ENCODE results near the gene PRRC2B. TPM values are rescaled to one million over a fixed set of nuclear protein-coding genes. Genes with fewer than 3 reads are reported as not detected.

PRRC2B gene
- total and polyA plus RNA-seq, 2 of the 8 experiments (the other 6 are each of a cell fraction or from before 2014, with no cell fraction given) = 37.3 to 249 TPM

DNA sequence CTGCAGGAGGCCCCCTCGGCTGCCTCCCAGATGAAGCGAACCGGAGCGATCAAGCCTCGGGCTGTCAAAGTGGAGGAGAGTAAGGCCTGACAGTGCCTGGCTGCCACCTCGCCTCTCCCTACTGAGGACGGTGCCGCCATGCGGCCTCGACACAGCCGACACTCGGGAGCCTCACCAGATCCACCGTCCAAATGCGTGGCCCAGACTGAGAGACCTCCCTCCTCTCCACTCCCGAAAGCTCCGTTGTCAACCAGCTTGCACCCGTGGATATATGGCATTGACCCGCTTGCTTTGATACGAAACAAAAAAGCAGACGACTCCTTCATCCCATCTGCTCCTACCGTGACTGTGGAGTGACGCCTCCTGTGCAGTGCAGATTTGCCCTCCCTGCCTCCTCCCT is 101.9 kb downstream of the PRRC2B start:
- no peak overlapping the region for H4K8ac ChIP-seq (ENCODE audit: extremely low read depth, insufficient read depth, low read length)
- no peak overlapping the region for H2BK5ac ChIP-seq (ENCODE audit: low read depth, low read length)
- no peak overlapping the region for H3K9ac ChIP-seq (replicated peaks in 1 of 4; ENCODE audit: extremely low read depth in 1 of 4, low read depth in 3 of 4, low read length in 3 of 4)
- WGBS, 2 experiments (ENCODE audit: extremely low coverage in 1 of 2, insufficient coverage in 1 of 2, insufficient read length in 1 of 2, insufficient replicate concordance in 2 of 2, low coverage in 1 of 2, low lambda C conversion rate in 2 of 2, missing lambda C conversion rate in 1 of 2) = 91% methylated on average over 22 of the region's 22 CpGs; no CpG with 5 or more reads in 1 of the 2 experiments
- no peak overlapping the region for H3K4me2 ChIP-seq (ENCODE audit: insufficient read depth in 1 of 2, low read depth in 2 of 2, low read length in 2 of 2)
- no peaks in the 10 kb centered on the region for H3K9me3 ChIP-seq (ENCODE audit: insufficient read depth in 2 of 2, low read depth in 1 of 2, low read length in 1 of 2)
- FAIRE-seq (no peak), DNase-seq (ENCODE audit: low read depth in 1 of 2, low spot score in 2 of 2) (no peak)
- H3K23ac ChIP-seq (ENCODE audit: insufficient read length) = no peak overlapping the region
- peaks cover 8 to 17% of the 10 kb centered on the region in 2 experiments for H4K20me1 ChIP-seq (replicated peaks in 1 of 2; ENCODE audit: control insufficient read depth in 1 of 2, insufficient read depth in 2 of 2, low read length in 2 of 2)
- ChIA-PET POLR2A (ENCODE audit: partially characterized antibody) (interaction anchor here (1.0 kb wide), 1 partner anchor 29 kb away, joined by 3 read pairs; no protein-coding TSS in a partner anchor), CTCF (ENCODE audit: partially characterized antibody) (interaction anchor here (0.6 to 3.0 kb wide), 7 partner anchors 8 to 165 kb away, joined by 3 to 14 read pairs (median 4); no protein-coding TSS in a partner anchor)
- no peaks in the 10 kb centered on the region for H3K27me3 ChIP-seq (replicated peaks in 1 of 4; ENCODE audit: control insufficient read depth in 3 of 4, extremely low read depth in 1 of 4, insufficient read depth in 3 of 4, low read length in 3 of 4)
- no peak overlapping the region for H2BK15ac ChIP-seq (ENCODE audit: low read length)
- H2AFZ ChIP-seq (ENCODE audit: low read length) = no peak overlapping the region
- no peak overlapping the region for H4K5ac ChIP-seq (ENCODE audit: insufficient read length, low read depth, low read length)
- H3K79me2 ChIP-seq (ENCODE audit: control insufficient read depth in 1 of 2, insufficient read depth in 2 of 2, low read length in 2 of 2) = no peaks in the 10 kb centered on the region; a peak in 1 of 4 replicates
- H3K79me1 ChIP-seq (ENCODE audit: low read depth, low read length) = peaks cover 2% of the 10 kb centered on the region
- no peak overlapping the region for H3K27ac ChIP-seq (ENCODE audit: low read depth, low read length)
- H2BK20ac ChIP-seq (ENCODE audit: low read length) = no peak overlapping the region
- no peaks in the 10 kb centered on the region for H3K23me2 ChIP-seq (ENCODE audit: low read depth, low read length)
- H3K4me3 ChIP-seq (ENCODE audit: extremely low read depth in 1 of 4, insufficient read depth in 2 of 4, low read depth in 3 of 4, low read length in 4 of 4) = no peak overlapping the region
- H2AK5ac ChIP-seq (ENCODE audit: low read depth, low read length) = no peak overlapping the region
- H3K36me3 ChIP-seq (ENCODE audit: control insufficient read depth in 2 of 4, insufficient read depth in 4 of 4, low read length in 3 of 4) = peaks cover 63 to 83% (median 79%) of the 10 kb centered on the region in 4 experiments
- H3K14ac ChIP-seq (ENCODE audit: insufficient read length) = no peak overlapping the region
- H3K18ac ChIP-seq (ENCODE audit: extremely low read depth, low read length) = no peak overlapping the region
- H3K4me1 ChIP-seq (replicated peaks in 1 of 4; ENCODE audit: control insufficient read depth in 3 of 4, insufficient read depth in 4 of 4, low read length in 3 of 4) = no peaks in the 10 kb centered on the region
- no peak overlapping the region for H3K4ac ChIP-seq (replicated peaks; ENCODE audit: insufficient read length, low read depth, low read length)
- H3K56ac ChIP-seq (replicated peaks; ENCODE audit: insufficient read length, low read depth, low read length) = no peak overlapping the region
- no peak overlapping the region for H4K91ac ChIP-seq (replicated peaks; ENCODE audit: insufficient read length, low read length)
- H2BK12ac ChIP-seq (ENCODE audit: low read depth, low read length) = no peak overlapping the region
- H2BK120ac ChIP-seq (replicated peaks; ENCODE audit: low read depth, low read length) = no peak overlapping the region
- TF ChIP-seq, protein P1, sequence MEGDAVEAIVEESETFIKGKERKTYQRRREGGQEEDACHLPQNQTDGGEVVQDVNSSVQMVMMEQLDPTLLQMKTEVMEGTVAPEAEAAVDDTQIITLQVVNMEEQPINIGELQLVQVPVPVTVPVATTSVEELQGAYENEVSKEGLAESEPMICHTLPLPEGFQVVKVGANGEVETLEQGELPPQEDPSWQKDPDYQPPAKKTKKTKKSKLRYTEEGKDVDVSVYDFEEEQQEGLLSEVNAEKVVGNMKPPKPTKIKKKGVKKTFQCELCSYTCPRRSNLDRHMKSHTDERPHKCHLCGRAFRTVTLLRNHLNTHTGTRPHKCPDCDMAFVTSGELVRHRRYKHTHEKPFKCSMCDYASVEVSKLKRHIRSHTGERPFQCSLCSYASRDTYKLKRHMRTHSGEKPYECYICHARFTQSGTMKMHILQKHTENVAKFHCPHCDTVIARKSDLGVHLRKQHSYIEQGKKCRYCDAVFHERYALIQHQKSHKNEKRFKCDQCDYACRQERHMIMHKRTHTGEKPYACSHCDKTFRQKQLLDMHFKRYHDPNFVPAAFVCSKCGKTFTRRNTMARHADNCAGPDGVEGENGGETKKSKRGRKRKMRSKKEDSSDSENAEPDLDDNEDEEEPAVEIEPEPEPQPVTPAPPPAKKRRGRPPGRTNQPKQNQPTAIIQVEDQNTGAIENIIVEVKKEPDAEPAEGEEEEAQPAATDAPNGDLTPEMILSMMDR (IDR thresholded peaks at IDR 0.05; ENCODE audit: control extremely low read depth in 1 of 3, insufficient read depth in 1 of 3, low read depth in 1 of 3, low read length in 3 of 3) = no peak
- TF ChIP-seq FOSL1 (IDR thresholded peaks at IDR 0.05; ENCODE audit: insufficient read depth, low read depth, low read length) = no peak
- TF ChIP-seq BCL11A (IDR thresholded peaks at IDR 0.05; ENCODE audit: low read depth in 2 of 2, low read length in 2 of 2) = no peak
- TF ChIP-seq POU5F1 (IDR thresholded peaks at IDR 0.05; ENCODE audit: low read depth, low read length) = no peak
- TF ChIP-seq EZH2 (IDR thresholded peaks at IDR 0.05; ENCODE audit: low read depth, low read length, severe bottlenecking) = no peak
- TF ChIP-seq NANOG (IDR thresholded peaks at IDR 0.05; ENCODE audit: insufficient read depth, low read depth, low read length, poor library complexity, severe bottlenecking) = no peak
- TF ChIP-seq HDAC2 (IDR thresholded peaks at IDR 0.05; ENCODE audit: borderline replicate concordance in 1 of 2, low read depth in 2 of 2, low read length in 2 of 2) = no peak
- TF ChIP-seq NRF1 (IDR thresholded peaks at IDR 0.05; ENCODE audit: low read depth, low read length) = no peak
- no peak for TF ChIP-seq GABPA (IDR thresholded peaks at IDR 0.05; ENCODE audit: borderline replicate concordance, insufficient read depth, low read length)
- TF ChIP-seq, protein P2, sequence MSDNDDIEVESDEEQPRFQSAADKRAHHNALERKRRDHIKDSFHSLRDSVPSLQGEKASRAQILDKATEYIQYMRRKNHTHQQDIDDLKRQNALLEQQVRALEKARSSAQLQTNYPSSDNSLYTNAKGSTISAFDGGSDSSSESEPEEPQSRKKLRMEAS (IDR thresholded peaks at IDR 0.05) = no peak

Measured in H1 (cell line).